Measurements from ENCODE around the gene PSMC3. TPM values are rescaled to one million over a fixed set of nuclear protein-coding genes. Genes with fewer than 3 reads are reported as not detected.
A peak's percentile ranks its signal among the peaks of the same experiment; 100 is the strongest.

Gene PSMC3
- total and polyA plus RNA-seq, 9 of the 15 experiments (the other 6 are each of a cell fraction or from before 2014, with no cell fraction given): 44.3 to 324 (median 240) TPM

DNA sequence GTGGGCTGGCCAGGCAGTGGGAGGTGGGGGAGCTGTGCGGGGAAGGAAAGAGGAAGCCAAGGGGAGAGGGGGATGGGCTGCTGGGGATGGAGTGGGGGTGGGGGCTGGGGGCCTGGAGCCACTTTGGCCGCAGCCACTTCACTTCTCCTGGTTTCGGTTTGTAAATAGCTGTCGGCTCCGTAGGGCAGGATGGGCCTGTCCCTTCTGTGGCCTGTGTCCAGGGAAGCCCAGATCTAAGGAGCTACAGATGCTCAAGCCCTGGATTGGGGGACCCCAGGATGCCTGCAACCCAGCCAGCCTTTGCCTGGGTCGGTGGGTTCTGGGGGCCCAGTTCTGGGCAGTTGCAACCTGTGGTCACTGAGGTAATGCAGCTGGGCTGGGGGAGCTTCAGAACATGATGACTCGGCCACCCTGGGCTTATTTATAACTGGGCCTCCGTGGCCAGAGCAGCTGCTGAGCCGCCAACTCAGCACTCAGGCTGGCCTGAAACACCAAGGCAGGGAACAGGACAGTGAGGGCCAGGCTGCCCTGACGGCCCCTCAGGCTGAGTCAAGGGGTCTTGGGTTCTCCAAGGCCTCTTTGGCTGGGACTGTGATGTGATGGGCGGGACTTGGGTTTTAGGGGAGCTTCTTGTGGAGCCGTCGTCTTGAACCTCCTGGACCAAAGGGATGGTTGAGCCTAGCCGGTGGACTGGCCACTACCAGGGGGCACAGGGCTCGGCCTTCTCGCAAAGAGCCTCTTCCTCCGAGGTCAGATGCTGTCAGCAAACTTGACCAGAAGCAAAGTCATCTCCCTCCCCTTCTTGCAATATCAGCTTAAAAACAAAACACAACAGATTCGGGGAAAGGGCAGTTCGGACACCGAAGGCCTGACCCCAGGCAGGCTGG is 32.8 kb downstream of the PSMC3 start (continued):
- TF ChIP-seq CBX8 (IDR thresholded peaks at IDR 0.05; ENCODE audit: borderline replicate concordance, extremely low read depth, low read depth, low read length, poor library complexity, severe bottlenecking) (no peak), BDP1 (IDR thresholded peaks at IDR 0.05; ENCODE audit: insufficient read depth, insufficient read length) (no peak), KDM5B (IDR thresholded peaks at IDR 0.05; ENCODE audit: insufficient replicate concordance, low read depth, low read length) (no peak), C11orf30 (IDR thresholded peaks at IDR 0.05; ENCODE audit: low read depth) (peak; percentile 69), PTBP1 (IDR thresholded peaks at IDR 0.05; ENCODE audit: low read depth, low read length) (no peak), TARDBP (IDR thresholded peaks at IDR 0.05) (no peak), ZNF551 (CRISPR knock-in tag; IDR thresholded peaks at IDR 0.05) (no peak), ZNF76 (CRISPR knock-in tag; IDR thresholded peaks at IDR 0.05; ENCODE audit: borderline replicate concordance) (no peak), ATF2 (CRISPR knock-in tag; IDR thresholded peaks at IDR 0.05) (no peak), YY1 (IDR thresholded peaks at IDR 0.05; ENCODE audit: borderline replicate concordance in 1 of 3, control insufficient read depth in 1 of 3, extremely low read depth in 1 of 3, insufficient read depth in 3 of 3, insufficient read length in 1 of 3, insufficient replicate concordance in 2 of 3, low read depth in 1 of 3, low read length in 2 of 3) (no peak), ZNF586 (CRISPR knock-in tag; conservative IDR thresholded peaks at IDR 0.05) (no peak), ARID2 (IDR thresholded peaks at IDR 0.05) (no peak), CBFA2T3 (IDR thresholded peaks at IDR 0.05) (no peak; the same call in 1 of the 2 replicates), NFRKB (IDR thresholded peaks at IDR 0.05; ENCODE audit: low read depth) (peak; percentile 33; the same call in 1 of the 2 replicates), CBX3 (IDR thresholded peaks at IDR 0.05; ENCODE audit: borderline replicate concordance in 1 of 2, low read length in 2 of 2) (no peak), MCM7 (IDR thresholded peaks at IDR 0.05) (no peak), FOXA3 (CRISPR knock-in tag; conservative IDR thresholded peaks at IDR 0.05 in 1 of 2, IDR thresholded peaks at IDR 0.05 in 1 of 2) (no peak), NRF1 (conservative IDR thresholded peaks at IDR 0.05 in 1 of 2, IDR thresholded peaks at IDR 0.05 in 1 of 2) (0 out of 4 replicates have a peak, but pooled peaks of 1 of the 2 experiments have one; percentile 9), ZNF512 (tag; IDR thresholded peaks at IDR 0.05) (no peak), RHOXF2B (CRISPR knock-in tag; conservative IDR thresholded peaks at IDR 0.05) (no peak), ZKSCAN3 (CRISPR knock-in tag; IDR thresholded peaks at IDR 0.05) (no peak), TAF9B (IDR thresholded peaks at IDR 0.05; ENCODE audit: partially characterized antibody) (no peak), IFI16 (CRISPR knock-in tag; IDR thresholded peaks at IDR 0.05) (no peak)
- TF ChIP-seq, protein P1, sequence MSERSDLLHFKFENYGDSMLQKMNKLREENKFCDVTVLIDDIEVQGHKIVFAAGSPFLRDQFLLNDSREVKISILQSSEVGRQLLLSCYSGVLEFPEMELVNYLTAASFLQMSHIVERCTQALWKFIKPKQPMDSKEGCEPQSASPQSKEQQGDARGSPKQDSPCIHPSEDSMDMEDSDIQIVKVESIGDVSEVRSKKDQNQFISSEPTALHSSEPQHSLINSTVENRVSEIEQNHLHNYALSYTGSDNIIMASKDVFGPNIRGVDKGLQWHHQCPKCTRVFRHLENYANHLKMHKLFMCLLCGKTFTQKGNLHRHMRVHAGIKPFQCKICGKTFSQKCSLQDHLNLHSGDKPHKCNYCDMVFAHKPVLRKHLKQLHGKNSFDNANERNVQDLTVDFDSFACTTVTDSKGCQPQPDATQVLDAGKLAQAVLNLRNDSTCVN (CRISPR knock-in tag; IDR thresholded peaks at IDR 0.05): no peak
